ENCODE measurements around the gene BLOC1S5.
"Not testable (repeated sequence)": the region's sequence is repeated elsewhere in the genome, so short reads cannot be mapped to it uniquely, and the experiment has no call there.

Gene BLOC1S5

GRCh38 chr6:8080362-8081151 is 16.4 kb upstream of the BLOC1S5 start:
- DNase-seq, result peak; percentile 71

DNA sequence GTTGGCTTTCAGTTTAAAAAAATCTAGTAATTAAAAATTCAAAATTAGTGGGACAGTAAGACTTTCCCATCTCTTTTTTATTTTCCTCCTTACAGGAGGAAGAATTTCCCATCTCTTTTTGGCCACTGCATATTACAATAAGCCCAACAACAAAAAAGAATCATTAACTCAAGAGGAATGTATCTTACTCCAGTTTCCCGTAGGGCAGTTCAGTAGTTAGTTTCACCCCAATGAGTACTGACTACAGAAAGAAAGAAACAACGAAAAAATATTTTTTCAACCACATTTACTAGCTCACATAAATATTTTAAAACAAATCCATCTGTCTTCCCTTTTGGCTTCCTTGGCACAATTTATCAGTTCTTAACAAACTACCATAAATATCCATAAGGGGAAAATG is 14.9 kb upstream of the BLOC1S5 start:
- DNase-seq, result no peak

GRCh38 chr6:8077991-8078390 is 13.8 kb upstream of the BLOC1S5 start:
- DNase-seq, result no peak

GRCh38 chr6:8075704-8076103 is 11.5 kb upstream of the BLOC1S5 start:
- no peak for DNase-seq

DNA sequence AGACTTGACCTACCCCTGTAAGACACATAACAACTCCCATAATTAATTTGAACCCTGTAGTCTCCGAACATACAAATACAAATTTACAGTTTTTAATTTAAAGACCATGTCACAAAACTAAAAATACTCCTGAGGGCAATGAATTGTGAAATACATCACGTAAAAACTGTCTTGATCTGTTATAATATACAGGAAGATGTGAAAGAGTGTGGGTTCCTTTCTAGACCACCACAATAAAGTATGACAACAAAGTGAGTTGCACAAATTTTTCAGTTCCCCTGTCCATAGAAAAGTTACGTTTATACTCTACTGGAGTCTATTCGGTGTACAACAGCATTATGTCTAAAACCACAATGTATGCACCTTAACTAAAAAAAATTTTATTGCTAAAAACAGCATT is 11.0 kb upstream of the BLOC1S5 start:
- DNase-seq, result no peak

- no peak for DNase-seq
Observed at GRCh38 chr6:8074213-8074612, 10.0 kb upstream of the BLOC1S5 start.

DNA sequence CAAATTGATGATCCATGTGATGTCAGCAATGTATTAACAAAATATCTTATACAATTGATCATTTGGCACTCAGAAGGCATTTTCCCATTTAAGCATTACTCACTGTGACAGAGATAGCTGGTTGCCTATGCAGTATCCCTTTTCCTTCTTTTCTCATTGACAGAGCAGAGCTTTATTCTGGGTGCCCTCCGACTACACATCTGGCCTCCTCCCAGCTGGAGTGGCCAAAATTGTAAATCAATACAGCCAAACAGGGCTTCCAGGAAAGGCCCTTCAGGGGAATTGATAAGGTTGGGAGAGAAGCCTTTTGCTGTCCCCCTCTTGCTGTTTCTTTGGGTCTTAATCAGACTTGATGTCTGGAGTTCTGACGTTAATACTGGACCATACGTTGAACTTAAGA is 9.6 kb upstream of the BLOC1S5 start:
- no peak for DNase-seq

DNA sequence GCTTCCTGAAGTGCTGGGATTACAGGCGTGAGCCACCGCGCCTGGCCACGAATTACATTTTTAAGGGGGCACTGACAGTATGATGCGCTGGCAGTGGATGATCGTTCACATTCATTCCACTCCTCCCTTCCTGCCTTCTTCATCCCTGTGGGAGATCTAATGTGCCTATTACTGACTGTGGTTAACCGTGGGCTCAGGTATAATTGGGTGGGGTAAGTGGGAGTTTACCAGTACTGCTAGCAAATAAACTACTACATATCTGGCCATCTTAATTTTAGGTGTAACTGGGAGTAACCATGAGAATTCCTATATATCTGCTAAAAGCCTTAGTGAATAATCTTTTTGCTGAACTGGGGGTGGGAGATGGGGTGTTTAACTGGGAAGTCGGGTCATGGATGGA is 6.5 kb upstream of the BLOC1S5 start:
- no peak for DNase-seq

- DNase-seq, result no peak
Observed at GRCh38 chr6:8069631-8070284, 5.6 kb upstream of the BLOC1S5 start.

GRCh38 chr6:8069151-8069550 is 5.0 kb upstream of the BLOC1S5 start:
- no peak for DNase-seq

DNA sequence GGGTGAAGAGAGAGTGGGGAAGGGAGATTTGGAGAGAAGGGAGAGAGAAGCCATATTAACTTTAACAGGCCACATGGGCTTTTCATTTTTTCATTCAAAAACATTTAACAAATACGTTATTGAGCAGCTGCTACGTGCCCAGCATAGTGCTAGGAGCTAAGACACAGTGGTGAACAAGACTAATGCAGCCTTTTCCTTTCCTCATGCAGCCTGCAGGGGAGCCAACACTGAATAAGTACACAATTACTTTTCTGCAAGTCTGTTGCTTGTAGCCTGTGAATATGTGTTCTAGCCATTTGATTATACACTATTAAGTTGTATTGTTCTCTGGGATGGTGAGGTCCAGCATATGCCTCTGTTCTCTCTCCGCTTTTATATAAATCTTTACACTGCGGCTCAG is 1.9 kb upstream of the BLOC1S5 start:
- no peak for DNase-seq

DNA sequence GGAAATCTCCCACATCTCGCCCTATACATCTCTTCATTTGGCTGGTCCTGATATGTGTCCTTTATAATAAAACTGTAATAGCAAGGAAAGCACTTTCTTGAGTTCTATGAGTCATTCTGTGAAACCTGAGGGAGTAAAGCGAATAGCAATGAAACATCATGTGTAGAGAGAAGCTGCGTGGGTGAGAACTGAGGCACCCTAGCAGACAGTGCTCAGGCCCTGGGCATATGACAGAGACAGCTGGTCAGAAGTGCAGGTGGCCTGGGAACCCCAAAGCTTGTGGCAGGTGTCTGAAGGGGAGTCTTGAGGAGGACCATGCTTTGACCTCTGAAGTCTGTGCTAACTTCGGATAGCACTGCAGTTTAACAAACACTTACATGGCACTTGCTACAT is 1.3 kb upstream of the BLOC1S5 start:
- no peak for DNase-seq

GRCh38 chr6:8064638-8065518 is 689 bp upstream of the BLOC1S5 start:
- no peak for DNase-seq

DNA sequence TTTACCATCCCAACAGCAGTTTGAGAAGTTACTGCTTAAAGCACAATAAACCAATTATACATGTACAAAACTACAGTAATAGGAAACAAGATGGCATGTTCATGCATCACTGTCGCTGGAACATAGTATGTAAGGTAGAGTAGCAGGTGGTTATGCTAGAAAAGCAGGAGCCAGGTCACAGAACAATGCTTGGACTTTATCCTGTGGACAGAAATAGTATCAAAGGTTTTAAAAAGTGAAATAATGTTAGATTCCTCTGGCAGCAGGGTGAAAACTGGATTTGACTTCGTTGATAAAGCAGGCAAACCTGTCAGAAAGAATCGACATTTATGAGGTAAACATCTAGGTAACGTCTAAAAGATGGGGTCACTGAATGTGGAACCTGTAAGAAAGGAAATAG is 2.5 kb downstream of the BLOC1S5 start:
- DNase-seq, result no peak

DNA sequence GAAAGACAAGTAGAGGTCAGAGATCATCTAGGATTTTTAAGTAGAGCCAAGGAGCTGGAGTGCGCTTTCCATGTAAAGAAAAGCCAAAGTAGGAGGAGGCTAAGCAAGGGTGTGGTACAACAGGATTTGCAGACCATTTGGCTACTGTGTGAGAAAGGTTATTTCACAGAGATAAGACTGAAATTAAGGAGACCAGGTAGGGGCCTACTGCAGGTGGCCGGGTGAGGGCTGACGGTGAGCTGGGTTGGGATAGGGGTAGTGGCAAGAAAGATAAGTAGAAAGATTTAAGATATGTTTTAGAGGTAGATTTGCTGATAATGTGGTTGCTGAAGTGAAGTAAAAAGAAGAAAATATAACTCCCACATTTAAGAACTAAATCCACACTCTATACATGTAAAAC is 3.8 kb downstream of the BLOC1S5 start:
- no peak for DNase-seq

GRCh38 chr6:8059129-8059528 is 5.1 kb downstream of the BLOC1S5 start:
- DNase-seq, result peak; percentile 22

DNA sequence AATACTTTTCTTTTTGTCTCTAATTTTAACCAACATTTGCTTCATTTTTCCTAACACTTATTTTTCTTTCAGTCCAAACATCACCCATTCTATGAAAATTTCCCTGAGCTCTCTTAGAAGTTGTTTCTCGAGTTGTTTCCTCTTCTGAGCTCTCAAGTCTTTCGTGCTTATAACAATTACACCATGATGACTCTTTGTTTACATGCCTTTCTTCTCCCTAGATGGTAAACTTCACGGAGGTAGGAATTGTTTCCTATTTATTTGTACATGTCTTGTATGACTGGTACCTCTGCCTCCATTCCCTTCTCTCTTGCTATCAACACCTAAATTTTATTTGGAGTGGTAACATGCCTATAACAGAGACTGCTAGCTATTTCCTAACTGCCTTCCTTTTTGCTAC is 6.4 kb downstream of the BLOC1S5 start:
- no peak for DNase-seq

GRCh38 chr6:8057263-8057662 is 6.9 kb downstream of the BLOC1S5 start:
- DNase-seq, result no peak

DNA sequence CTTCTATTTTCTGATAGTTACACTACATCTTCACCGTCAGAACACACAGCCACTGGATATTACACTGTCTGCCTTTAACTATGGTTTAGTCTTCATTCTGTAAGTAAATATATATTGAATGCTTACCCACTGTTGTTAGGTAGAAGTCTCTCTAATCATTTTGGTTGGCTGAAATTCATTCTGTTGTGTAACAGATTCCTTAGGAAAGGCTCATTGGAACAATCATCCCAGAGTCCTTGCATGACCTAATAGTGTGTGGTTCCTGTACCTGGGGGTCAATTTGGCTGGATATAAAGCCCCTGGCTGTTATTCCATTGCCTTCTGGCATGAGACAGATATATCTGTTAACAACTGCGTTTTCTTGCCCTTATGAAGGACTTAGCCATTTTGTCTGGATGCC is 9.9 kb downstream of the BLOC1S5 start:
- no peak for DNase-seq

- DNase-seq, result no peak
Observed at GRCh38 chr6:8047541-8048292, 16.5 kb downstream of the BLOC1S5 start.

- not testable (repeated sequence) for DNase-seq
Observed at GRCh38 chr6:8045769-8046168, 18.4 kb downstream of the BLOC1S5 start.

DNA sequence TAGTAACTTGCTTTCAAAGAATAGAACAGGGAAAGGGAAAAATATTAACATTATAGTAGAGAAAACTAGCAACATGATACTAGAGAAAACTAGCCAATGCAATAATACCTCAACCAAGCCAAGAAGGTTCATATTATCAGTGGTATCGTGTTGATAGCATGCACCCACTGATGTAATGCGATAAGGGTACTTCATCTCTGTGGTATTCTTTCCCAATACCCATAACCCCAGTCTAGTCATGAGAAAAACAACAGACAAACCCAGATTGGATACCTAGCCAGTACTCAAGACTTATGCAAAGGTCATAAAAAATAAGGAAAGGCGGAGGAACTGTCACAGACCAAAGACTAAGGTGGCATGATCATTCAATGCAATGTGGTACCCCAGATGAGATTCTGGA is 21.0 kb downstream of the BLOC1S5 start:
- no peak for DNase-seq
